Activated CD8-positive, alpha-beta memory T cell treated with anti-CD3 and anti-CD28 coated beads, Interleukin-2, amount 50 U/mL, for 1 hour (primary cell): Measurements from ENCODE around the gene MINDY1.

ENCODE experiments used
- DNase-seq: peaks from one replicate; pipeline ENCODE4 v3.0.0-alpha.2; 2020; ENCODE audit errors: extremely low read depth

Gene MINDY1

DNA sequence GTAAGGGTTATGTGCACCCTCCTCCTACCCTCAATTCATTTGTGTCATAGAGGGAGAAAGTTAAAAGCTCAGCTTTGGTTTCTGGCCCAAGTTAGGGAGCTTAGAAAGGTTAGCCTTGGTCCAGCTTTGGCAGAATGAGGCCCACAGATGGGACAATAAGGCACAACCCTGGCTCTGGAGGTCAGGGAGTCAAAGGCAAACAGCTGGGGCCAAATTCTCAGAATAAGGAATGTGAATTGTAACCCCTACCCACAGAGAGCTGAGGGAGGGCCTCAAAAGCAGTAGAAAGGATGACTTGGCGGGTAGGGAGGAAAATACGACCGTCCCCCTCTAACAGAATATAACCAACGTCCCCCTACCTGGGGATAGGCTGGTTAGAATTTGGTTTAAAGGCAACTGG, 41.1 kb downstream of the MINDY1 start:
- no peak for DNase-seq

DNA sequence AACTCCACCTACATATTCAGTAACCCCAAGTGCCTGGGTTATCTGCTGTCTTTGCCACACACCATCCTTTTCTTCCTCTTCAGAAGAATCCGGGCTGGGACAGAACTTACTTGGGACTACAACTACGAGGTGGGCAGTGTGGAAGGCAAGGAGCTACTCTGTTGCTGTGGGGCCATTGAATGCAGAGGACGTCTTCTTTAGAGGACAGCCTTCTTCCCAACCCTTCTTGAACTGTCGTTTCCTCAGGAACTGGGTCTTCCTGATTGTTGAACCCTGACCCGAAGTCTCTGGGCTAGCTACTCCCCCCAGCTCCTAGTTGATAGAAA, 42.6 kb downstream of the MINDY1 start:
- no peak for DNase-seq

- DNase-seq = no peak
These were observed 43.2 kb downstream of the MINDY1 start for GRCh38 chr1:150963321-150964163.

- no peak for DNase-seq
These were observed 44.9 kb downstream of the MINDY1 start for GRCh38 chr1:150961756-150962155.

DNA sequence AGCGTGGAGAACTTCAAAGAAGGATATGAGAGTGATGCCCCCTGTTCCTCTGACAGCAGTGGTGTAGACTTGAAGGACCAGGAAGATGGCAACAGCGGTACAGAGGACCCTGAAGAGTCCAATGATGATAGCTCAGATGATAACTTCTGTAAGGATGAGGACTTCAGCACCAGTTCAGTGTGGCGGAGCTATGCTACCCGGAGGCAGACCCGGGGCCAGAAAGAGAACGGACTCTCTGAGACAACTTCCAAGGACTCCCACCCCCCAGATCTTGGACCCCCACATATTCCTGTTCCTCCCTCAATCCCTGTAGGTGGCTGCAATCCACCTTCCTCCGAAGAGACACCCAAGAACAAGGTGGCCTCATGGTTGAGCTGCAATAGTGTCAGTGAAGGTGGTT, 46.1 kb downstream of the MINDY1 start:
- no peak for DNase-seq

DNA sequence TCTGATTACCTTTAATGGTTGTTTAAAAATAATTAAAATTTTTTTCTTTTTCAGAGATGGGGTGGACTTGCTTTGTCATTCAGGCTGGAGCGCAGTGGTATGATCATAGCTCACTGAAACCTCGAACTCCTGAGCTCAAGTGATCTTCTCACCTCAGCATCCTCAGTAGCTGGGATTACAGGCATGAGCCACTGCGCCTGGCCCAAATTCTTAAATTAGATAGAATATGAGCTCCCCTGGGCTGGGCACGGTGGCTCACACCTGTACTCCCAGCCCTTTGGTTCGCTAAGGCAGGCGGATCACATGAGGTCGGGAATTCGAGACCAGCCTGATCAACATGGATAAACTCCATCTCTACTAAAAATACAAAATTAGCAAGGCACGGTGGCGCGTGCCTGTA, 49.0 kb downstream of the MINDY1 start:
- DNase-seq = no peak

- DNase-seq = no peak
These were observed 51.4 kb downstream of the MINDY1 start for GRCh38 chr1:150955280-150955679.

- no peak for DNase-seq
These were observed 52.0 kb downstream of the MINDY1 start for GRCh38 chr1:150954708-150955107.
